Bronchial epithelial cell (primary cell): ENCODE results near the gene SUGP1. TPM values are rescaled to one million over a fixed set of nuclear protein-coding genes. Genes with fewer than 3 reads are reported as not detected.

Experiments
- DNase-seq: peaks from one replicate; pipeline ENCODE4 v3.0.0-alpha.2; 2010; ENCODE audit warnings: low read depth
- FAIRE-seq: peaks from 2 replicates; lab custom pipeline; 2011; peaks lifted over from hg19 to GRCh38; lab: Jason Lieb, UNC
- H3K27me3 ChIP-seq: 2 replicates; pipeline ENCODE4 v1.5.1; 2011; ENCODE audit warnings: low read length; ENCODE audit not compliant: control insufficient read depth, insufficient read depth
- H3K36me3 ChIP-seq: 2 replicates; pipeline ENCODE4 v1.5.1; 2011; ENCODE audit warnings: low read length; ENCODE audit not compliant: control insufficient read depth, insufficient read depth
- H3K4me3 ChIP-seq: 2 replicates; pipeline ENCODE4 v1.5.1; 2011; ENCODE audit warnings: mild to moderate bottlenecking, low read depth, low read length, control low read depth
- CTCF ChIP-seq: IDR thresholded peaks from 2 replicates; pipeline ENCODE4 v1.5.1; 2011; ENCODE audit warnings: mild to moderate bottlenecking, moderate library complexity, low read length, control low read depth, inconsistent platforms; ENCODE audit not compliant: insufficient read depth, severe bottlenecking
- total RNA-seq: library from RNA; depleted of rRNA; stranded (reverse); fragments of >200 nt; gene quantifications from 2 replicates; pipeline ENCODE4 v1.2.1, GENCODE V29; 2014

Gene SUGP1
- total RNA-seq, 1 donor from 2014 or later: 18.7 TPM

GRCh38 chr19:19250196-19250801, 70.0 kb downstream of the SUGP1 start:
- H3K4me3 ChIP-seq: no peak overlapping the region
- FAIRE-seq (no peak), DNase-seq (no peak)
- H3K36me3 ChIP-seq: no peaks in the 10 kb centered on the region
- no peak for TF ChIP-seq CTCF
- peaks cover 3% of the 10 kb centered on the region for H3K27me3 ChIP-seq

GRCh38 chr19:19240476-19240875, 79.8 kb downstream of the SUGP1 start:
- no peak for DNase-seq
- no peak for TF ChIP-seq CTCF

GRCh38 chr19:19239675-19240074, 80.6 kb downstream of the SUGP1 start:
- Histone ChIP-seq H3K27me3 (no peaks in the 10 kb centered on the region), H3K4me3 (no peak overlapping the region), H3K36me3 (no peaks in the 10 kb centered on the region)
- FAIRE-seq (no peak), DNase-seq (no peak)
- TF ChIP-seq CTCF: no peak

More at GRCh38 chr19:19240476-19240875, 79.8 kb downstream of the SUGP1 start:
- no peak for FAIRE-seq
- Histone ChIP-seq H3K4me3 (no peak overlapping the region), H3K36me3 (no peaks in the 10 kb centered on the region), H3K27me3 (no peaks in the 10 kb centered on the region)

GRCh38 chr19:19238126-19238894, 82.0 kb downstream of the SUGP1 start:
- H3K36me3 ChIP-seq: no peaks in the 10 kb centered on the region
- FAIRE-seq (no peak), DNase-seq (no peak)
- H3K4me3 ChIP-seq: no peak overlapping the region
- no peaks in the 10 kb centered on the region for H3K27me3 ChIP-seq
- TF ChIP-seq CTCF: no peak

- Histone ChIP-seq H3K4me3 (no peak overlapping the region), H3K36me3 (no peaks in the 10 kb centered on the region), H3K27me3 (no peaks in the 10 kb centered on the region)
- DNase-seq (no peak), FAIRE-seq (no peak)
- no peak for TF ChIP-seq CTCF
Observed at GRCh38 chr19:19236173-19236572, 84.1 kb downstream of the SUGP1 start.
